ENCODE measurements around the gene ZNF346. TPM values are rescaled to one million over a fixed set of nuclear protein-coding genes. Genes with fewer than 3 reads are reported as not detected.

The ZNF346 gene
- total and polyA plus RNA-seq, 2 of the 13 experiments (the other 11 are each of a cell fraction or from before 2014, with no cell fraction given): 8.6 to 19.4 TPM

DNA sequence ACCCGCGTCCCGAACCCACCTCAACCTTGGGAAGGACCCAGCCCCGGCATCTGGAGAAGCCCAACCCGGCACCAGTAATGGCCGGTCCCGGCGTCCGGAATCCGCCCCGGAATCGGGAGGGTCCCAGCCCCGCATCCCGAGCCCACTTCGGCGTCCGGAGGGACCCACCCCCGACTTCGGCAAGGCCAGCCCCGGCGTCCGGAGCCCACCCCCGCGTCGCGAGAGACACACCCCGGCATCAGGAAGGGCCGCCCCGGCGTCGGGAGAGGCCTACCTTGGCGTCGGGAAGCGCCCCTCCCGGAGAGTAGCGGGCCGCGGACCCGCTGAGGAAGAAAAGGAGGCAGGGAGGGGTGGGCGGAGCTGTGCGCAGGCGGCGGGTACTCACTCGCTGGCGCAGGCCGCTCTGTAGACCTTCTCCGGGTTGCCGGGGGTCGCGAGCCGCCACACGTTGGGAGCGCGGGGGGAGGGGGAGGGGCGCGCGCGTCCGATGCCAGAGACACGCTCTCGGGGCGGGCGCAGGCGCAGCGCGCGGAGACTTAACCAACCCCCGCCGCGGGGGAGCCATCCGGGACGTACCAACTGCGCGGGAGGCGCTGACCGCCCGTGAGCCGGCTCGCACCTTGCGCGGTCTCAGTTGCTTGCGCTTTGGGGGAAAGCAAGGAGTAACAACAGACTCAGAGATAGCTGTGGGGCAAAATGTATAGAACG lies 16.1 kb upstream of the ZNF346 start, which contains the start of gene UIMC1 (continued):
- TF ChIP-seq SIN3B (IDR thresholded peaks at IDR 0.05; ENCODE audit: low read length): 0 out of 2 replicates have a peak, but pooled peaks have one; percentile 47
- no peak for TF ChIP-seq TBP (CRISPR knock-in tag; IDR thresholded peaks at IDR 0.05)
- no peak for TF ChIP-seq ZC3H4 (CRISPR knock-in tag; IDR thresholded peaks at IDR 0.05; ENCODE audit: borderline replicate concordance)
- 0 out of 2 replicates have a peak, but pooled peaks have one; percentile 10 for TF ChIP-seq NCOA2 (CRISPR knock-in tag; IDR thresholded peaks at IDR 0.05)
- peak; percentile 90 for TF ChIP-seq KMT2B (CRISPR knock-in tag; IDR thresholded peaks at IDR 0.05)
- no peak for TF ChIP-seq CC2D1A (CRISPR knock-in tag; IDR thresholded peaks at IDR 0.05)
- TF ChIP-seq, protein P1, sequence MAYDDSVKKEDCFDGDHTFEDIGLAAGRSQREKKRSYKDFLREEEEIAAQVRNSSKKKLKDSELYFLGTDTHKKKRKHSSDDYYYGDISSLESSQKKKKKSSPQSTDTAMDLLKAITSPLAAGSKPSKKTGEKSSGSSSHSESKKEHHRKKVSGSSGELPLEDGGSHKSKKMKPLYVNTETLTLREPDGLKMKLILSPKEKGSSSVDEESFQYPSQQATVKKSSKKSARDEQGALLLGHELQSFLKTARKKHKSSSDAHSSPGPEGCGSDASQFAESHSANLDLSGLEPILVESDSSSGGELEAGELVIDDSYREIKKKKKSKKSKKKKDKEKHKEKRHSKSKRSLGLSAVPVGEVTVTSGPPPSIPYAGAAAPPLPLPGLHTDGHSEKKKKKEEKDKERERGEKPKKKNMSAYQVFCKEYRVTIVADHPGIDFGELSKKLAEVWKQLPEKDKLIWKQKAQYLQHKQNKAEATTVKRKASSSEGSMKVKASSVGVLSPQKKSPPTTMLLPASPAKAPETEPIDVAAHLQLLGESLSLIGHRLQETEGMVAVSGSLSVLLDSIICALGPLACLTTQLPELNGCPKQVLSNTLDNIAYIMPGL (CRISPR knock-in tag; IDR thresholded peaks at IDR 0.05; ENCODE audit: borderline replicate concordance in 1 of 2, low read depth in 1 of 2): peak; percentile 77 to 98
- no peak for TF ChIP-seq ZNF570 (CRISPR knock-in tag; IDR thresholded peaks at IDR 0.05; ENCODE audit: borderline replicate concordance)
- no peak for TF ChIP-seq ZMYM4 (CRISPR knock-in tag; IDR thresholded peaks at IDR 0.05)
- TF ChIP-seq, protein P2, sequence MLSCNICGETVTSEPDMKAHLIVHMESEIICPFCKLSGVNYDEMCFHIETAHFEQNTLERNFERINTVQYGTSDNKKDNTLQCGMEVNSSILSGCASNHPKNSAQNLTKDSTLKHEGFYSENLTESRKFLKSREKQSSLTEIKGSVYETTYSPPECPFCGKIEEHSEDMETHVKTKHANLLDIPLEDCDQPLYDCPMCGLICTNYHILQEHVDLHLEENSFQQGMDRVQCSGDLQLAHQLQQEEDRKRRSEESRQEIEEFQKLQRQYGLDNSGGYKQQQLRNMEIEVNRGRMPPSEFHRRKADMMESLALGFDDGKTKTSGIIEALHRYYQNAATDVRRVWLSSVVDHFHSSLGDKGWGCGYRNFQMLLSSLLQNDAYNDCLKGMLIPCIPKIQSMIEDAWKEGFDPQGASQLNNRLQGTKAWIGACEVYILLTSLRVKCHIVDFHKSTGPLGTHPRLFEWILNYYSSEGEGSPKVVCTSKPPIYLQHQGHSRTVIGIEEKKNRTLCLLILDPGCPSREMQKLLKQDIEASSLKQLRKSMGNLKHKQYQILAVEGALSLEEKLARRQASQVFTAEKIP (CRISPR knock-in tag; IDR thresholded peaks at IDR 0.05; ENCODE audit: borderline replicate concordance): no peak
- 0 out of 2 replicates have a peak, but pooled peaks have one; percentile 58 for TF ChIP-seq ZNF431 (CRISPR knock-in tag; IDR thresholded peaks at IDR 0.05; ENCODE audit: borderline replicate concordance, low read depth)
- TF ChIP-seq CENPX (CRISPR knock-in tag; IDR thresholded peaks at IDR 0.05): no peak
- peak; percentile 83; the same call in 1 of the 2 replicates for TF ChIP-seq CCDC6 (CRISPR knock-in tag; IDR thresholded peaks at IDR 0.05)
- TF ChIP-seq, protein P3, sequence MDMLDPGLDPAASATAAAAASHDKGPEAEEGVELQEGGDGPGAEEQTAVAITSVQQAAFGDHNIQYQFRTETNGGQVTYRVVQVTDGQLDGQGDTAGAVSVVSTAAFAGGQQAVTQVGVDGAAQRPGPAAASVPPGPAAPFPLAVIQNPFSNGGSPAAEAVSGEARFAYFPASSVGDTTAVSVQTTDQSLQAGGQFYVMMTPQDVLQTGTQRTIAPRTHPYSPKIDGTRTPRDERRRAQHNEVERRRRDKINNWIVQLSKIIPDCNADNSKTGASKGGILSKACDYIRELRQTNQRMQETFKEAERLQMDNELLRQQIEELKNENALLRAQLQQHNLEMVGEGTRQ (IDR thresholded peaks at IDR 0.05; ENCODE audit: low read depth, low read length): no peak
- TF ChIP-seq, protein P3 (CRISPR knock-in tag; IDR thresholded peaks at IDR 0.05; ENCODE audit: borderline replicate concordance): no peak; the same call in 1 of the 2 replicates
- no peak for TF ChIP-seq ZNF337 (CRISPR knock-in tag; IDR thresholded peaks at IDR 0.05; ENCODE audit: borderline replicate concordance, low read depth)
- TF ChIP-seq PLRG1 (conservative IDR thresholded peaks at IDR 0.05): no peak
- no peak for TF ChIP-seq NFIB (CRISPR knock-in tag; IDR thresholded peaks at IDR 0.05; ENCODE audit: borderline replicate concordance)
- TF ChIP-seq, protein P4, sequence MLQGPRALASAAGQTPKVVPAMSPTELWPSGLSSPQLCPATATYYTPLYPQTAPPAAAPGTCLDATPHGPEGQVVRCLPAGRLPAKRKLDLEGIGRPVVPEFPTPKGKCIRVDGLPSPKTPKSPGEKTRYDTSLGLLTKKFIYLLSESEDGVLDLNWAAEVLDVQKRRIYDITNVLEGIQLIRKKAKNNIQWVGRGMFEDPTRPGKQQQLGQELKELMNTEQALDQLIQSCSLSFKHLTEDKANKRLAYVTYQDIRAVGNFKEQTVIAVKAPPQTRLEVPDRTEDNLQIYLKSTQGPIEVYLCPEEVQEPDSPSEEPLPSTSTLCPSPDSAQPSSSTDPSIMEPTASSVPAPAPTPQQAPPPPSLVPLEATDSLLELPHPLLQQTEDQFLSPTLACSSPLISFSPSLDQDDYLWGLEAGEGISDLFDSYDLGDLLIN (CRISPR knock-in tag; IDR thresholded peaks at IDR 0.05; ENCODE audit: borderline replicate concordance): 0 out of 2 replicates have a peak, but pooled peaks have one; percentile 33
- TF ChIP-seq KLF9 (CRISPR knock-in tag; IDR thresholded peaks at IDR 0.05; ENCODE audit: low read depth): no peak; the same call in 1 of the 2 replicates
- TF ChIP-seq ZNF674 (CRISPR knock-in tag; IDR thresholded peaks at IDR 0.05; ENCODE audit: low read depth): no peak; the same call in 1 of the 2 replicates
- no peak for TF ChIP-seq RFX1 (IDR thresholded peaks at IDR 0.05)
- peak; percentile 58 for TF ChIP-seq RXRA (CRISPR knock-in tag; IDR thresholded peaks at IDR 0.05)
- peak; percentile 82 for TF ChIP-seq TBX2 (CRISPR knock-in tag; IDR thresholded peaks at IDR 0.05; ENCODE audit: borderline replicate concordance)
